SK-N-SH treated with all-trans-retinoic acid at 6 μM for 48 hours (cell line): ENCODE results near the gene VEGFC.

Experiments used
- ATAC-seq: fragments of 200-7000 bp; cut with Tn5 transposase; 3 replicates; pipeline ENCODE4 v1.9.1; 2020; ENCODE audit warnings: mild to moderate bottlenecking, moderate library complexity
- ARNTL ChIP-seq: fragments of 450-650 bp; formaldehyde crosslinking; IDR thresholded peaks from 2 replicates; pipeline ENCODE4 v1.5.0; 2020; ENCODE audit warnings: low read depth, mild to moderate bottlenecking, moderate library complexity, borderline replicate concordance
- BACH2 ChIP-seq: fragments of 250-450 bp; sonication (Bioruptor Pico); IDR thresholded peaks from 2 replicates; pipeline ENCODE4 v1.9.0; 2021; ENCODE audit warnings: mild to moderate bottlenecking, borderline replicate concordance
- CSDC2 ChIP-seq: fragments of 250-450 bp; sonication (Bioruptor Pico); IDR thresholded peaks from 2 replicates; pipeline ENCODE4 v1.5.0; 2020; ENCODE audit warnings: mild to moderate bottlenecking, moderate library complexity
- GLIS3 ChIP-seq: fragments of 250-450 bp; sonication (Bioruptor Pico); IDR thresholded peaks from 2 replicates; pipeline ENCODE4 v1.5.0; 2020; ENCODE audit warnings: mild to moderate bottlenecking, moderate library complexity
- ISL1 ChIP-seq: fragments of 250-450 bp; sonication (Bioruptor Pico); IDR thresholded peaks from 2 replicates; pipeline ENCODE4 v2.1.2; 2022; ENCODE audit warnings: mild to moderate bottlenecking, moderate library complexity
- OSR1 ChIP-seq: fragments of 250-450 bp; sonication (Bioruptor Pico); IDR thresholded peaks from 2 replicates; pipeline ENCODE4 v1.8.0; 2022; ENCODE audit warnings: moderate library complexity, mild to moderate bottlenecking, inconsistent platforms
- POU6F1 ChIP-seq: fragments of 250-450 bp; sonication (Bioruptor Pico); IDR thresholded peaks from 2 replicates; pipeline ENCODE4 v1.8.0; 2021; ENCODE audit warnings: low read depth, mild to moderate bottlenecking, moderate library complexity, borderline replicate concordance
- PPARA ChIP-seq: fragments of 250-450 bp; sonication (Bioruptor Pico); IDR thresholded peaks from 2 replicates; pipeline ENCODE4 v1.5.0; 2020; ENCODE audit warnings: mild to moderate bottlenecking, borderline replicate concordance
- RARB ChIP-seq: fragments of 250-450 bp; sonication (Bioruptor Pico); IDR thresholded peaks from 2 replicates; pipeline ENCODE4 v1.8.0; 2021; ENCODE audit warnings: mild to moderate bottlenecking, moderate library complexity
- SNAI2 ChIP-seq: fragments of 250-450 bp; sonication (Bioruptor Pico); IDR thresholded peaks from 2 replicates; pipeline ENCODE4 v1.5.0; 2020; ENCODE audit warnings: mild to moderate bottlenecking, moderate library complexity
- TCF4 ChIP-seq: fragments of 250-450 bp; sonication (Bioruptor Pico); IDR thresholded peaks from 2 replicates; pipeline ENCODE4 v1.8.0; 2021; ENCODE audit warnings: mild to moderate bottlenecking, moderate library complexity, borderline replicate concordance
- ZC3H10 ChIP-seq: fragments of 250-450 bp; sonication (Bioruptor Pico); IDR thresholded peaks from 2 replicates; pipeline ENCODE4 v1.5.1; 2021; ENCODE audit warnings: mild to moderate bottlenecking, moderate library complexity
- ZFP3 ChIP-seq: fragments of 250-450 bp; sonication (Bioruptor Pico); IDR thresholded peaks from 2 replicates; pipeline ENCODE4 v1.5.0; 2020; ENCODE audit warnings: mild to moderate bottlenecking, moderate library complexity
- ZFP30 ChIP-seq: fragments of 450-650 bp; formaldehyde crosslinking; IDR thresholded peaks from 2 replicates; pipeline ENCODE4 v1.5.0; 2022; ENCODE audit warnings: mild to moderate bottlenecking, moderate library complexity
- ZNF565 ChIP-seq: fragments of 450-650 bp; formaldehyde crosslinking; conservative IDR thresholded peaks from 2 replicates; pipeline ENCODE4 v1.5.0; 2020; ENCODE audit warnings: low read depth, mild to moderate bottlenecking, moderate library complexity
- ZNF70 ChIP-seq: fragments of 450-650 bp; formaldehyde crosslinking; IDR thresholded peaks from 2 replicates; pipeline ENCODE4 v1.5.0; 2020; ENCODE audit warnings: mild to moderate bottlenecking, moderate library complexity
- ZNF8 ChIP-seq: fragments of 450-650 bp; formaldehyde crosslinking; IDR thresholded peaks from 2 replicates; pipeline ENCODE4 v1.5.0; 2020; ENCODE audit warnings: mild to moderate bottlenecking, moderate library complexity
- TF ChIP-seq, protein P1 (sequence below): fragments of 250-450 bp; sonication (Bioruptor Pico); IDR thresholded peaks from 2 replicates; pipeline ENCODE4 v1.5.1; 2020; ENCODE audit warnings: low read depth, mild to moderate bottlenecking, moderate library complexity
- TF ChIP-seq, protein P2 (sequence below): fragments of 250-450 bp; sonication (Bioruptor Pico); IDR thresholded peaks from 2 replicates; pipeline ENCODE4 v1.8.0; 2020; ENCODE audit warnings: mild to moderate bottlenecking, moderate library complexity, borderline replicate concordance
- TF ChIP-seq, protein P3 (sequence below): fragments of 250-450 bp; sonication (Bioruptor Pico); IDR thresholded peaks from 2 replicates; pipeline ENCODE4 v1.5.1; 2021; ENCODE audit warnings: mild to moderate bottlenecking, moderate library complexity
- TF ChIP-seq, protein P4 (sequence below): fragments of 250-450 bp; sonication (Bioruptor Pico); IDR thresholded peaks from 2 replicates; pipeline ENCODE4 v1.5.0; 2020; ENCODE audit warnings: mild to moderate bottlenecking, moderate library complexity

VEGFC gene

GRCh38 chr4:176758323-176758722, 34.4 kb downstream of the VEGFC start:
- TF ChIP-seq, protein P1, sequence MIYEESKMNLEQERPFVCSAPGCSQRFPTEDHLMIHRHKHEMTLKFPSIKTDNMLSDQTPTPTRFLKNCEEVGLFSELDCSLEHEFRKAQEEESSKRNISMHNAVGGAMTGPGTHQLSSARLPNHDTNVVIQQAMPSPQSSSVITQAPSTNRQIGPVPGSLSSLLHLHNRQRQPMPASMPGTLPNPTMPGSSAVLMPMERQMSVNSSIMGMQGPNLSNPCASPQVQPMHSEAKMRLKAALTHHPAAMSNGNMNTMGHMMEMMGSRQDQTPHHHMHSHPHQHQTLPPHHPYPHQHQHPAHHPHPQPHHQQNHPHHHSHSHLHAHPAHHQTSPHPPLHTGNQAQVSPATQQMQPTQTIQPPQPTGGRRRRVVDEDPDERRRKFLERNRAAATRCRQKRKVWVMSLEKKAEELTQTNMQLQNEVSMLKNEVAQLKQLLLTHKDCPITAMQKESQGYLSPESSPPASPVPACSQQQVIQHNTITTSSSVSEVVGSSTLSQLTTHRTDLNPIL (CRISPR knock-in tag): no peak
- TF ChIP-seq ARNTL: no peak
- TF ChIP-seq BACH2 (CRISPR knock-in tag): no peak
- TF ChIP-seq ZC3H10: no peak
- TF ChIP-seq ZFP30 (CRISPR knock-in tag): no peak
- no peak for TF ChIP-seq ZNF565 (CRISPR knock-in tag)
- TF ChIP-seq, protein P2, sequence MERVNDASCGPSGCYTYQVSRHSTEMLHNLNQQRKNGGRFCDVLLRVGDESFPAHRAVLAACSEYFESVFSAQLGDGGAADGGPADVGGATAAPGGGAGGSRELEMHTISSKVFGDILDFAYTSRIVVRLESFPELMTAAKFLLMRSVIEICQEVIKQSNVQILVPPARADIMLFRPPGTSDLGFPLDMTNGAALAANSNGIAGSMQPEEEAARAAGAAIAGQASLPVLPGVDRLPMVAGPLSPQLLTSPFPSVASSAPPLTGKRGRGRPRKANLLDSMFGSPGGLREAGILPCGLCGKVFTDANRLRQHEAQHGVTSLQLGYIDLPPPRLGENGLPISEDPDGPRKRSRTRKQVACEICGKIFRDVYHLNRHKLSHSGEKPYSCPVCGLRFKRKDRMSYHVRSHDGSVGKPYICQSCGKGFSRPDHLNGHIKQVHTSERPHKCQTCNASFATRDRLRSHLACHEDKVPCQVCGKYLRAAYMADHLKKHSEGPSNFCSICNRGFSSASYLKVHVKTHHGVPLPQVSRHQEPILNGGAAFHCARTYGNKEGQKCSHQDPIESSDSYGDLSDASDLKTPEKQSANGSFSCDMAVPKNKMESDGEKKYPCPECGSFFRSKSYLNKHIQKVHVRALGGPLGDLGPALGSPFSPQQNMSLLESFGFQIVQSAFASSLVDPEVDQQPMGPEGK (CRISPR knock-in tag): no peak
- TF ChIP-seq SNAI2 (CRISPR knock-in tag): no peak
- TF ChIP-seq, protein P3, sequence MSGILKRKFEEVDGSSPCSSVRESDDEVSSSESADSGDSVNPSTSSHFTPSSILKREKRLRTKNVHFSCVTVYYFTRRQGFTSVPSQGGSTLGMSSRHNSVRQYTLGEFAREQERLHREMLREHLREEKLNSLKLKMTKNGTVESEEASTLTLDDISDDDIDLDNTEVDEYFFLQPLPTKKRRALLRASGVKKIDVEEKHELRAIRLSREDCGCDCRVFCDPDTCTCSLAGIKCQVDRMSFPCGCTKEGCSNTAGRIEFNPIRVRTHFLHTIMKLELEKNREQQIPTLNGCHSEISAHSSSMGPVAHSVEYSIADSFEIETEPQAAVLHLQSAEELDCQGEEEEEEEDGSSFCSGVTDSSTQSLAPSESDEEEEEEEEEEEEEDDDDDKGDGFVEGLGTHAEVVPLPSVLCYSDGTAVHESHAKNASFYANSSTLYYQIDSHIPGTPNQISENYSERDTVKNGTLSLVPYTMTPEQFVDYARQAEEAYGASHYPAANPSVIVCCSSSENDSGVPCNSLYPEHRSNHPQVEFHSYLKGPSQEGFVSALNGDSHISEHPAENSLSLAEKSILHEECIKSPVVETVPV (CRISPR knock-in tag): no peak
- TF ChIP-seq RARB (CRISPR knock-in tag): no peak
- TF ChIP-seq TCF4 (CRISPR knock-in tag): no peak
- TF ChIP-seq, protein P4, sequence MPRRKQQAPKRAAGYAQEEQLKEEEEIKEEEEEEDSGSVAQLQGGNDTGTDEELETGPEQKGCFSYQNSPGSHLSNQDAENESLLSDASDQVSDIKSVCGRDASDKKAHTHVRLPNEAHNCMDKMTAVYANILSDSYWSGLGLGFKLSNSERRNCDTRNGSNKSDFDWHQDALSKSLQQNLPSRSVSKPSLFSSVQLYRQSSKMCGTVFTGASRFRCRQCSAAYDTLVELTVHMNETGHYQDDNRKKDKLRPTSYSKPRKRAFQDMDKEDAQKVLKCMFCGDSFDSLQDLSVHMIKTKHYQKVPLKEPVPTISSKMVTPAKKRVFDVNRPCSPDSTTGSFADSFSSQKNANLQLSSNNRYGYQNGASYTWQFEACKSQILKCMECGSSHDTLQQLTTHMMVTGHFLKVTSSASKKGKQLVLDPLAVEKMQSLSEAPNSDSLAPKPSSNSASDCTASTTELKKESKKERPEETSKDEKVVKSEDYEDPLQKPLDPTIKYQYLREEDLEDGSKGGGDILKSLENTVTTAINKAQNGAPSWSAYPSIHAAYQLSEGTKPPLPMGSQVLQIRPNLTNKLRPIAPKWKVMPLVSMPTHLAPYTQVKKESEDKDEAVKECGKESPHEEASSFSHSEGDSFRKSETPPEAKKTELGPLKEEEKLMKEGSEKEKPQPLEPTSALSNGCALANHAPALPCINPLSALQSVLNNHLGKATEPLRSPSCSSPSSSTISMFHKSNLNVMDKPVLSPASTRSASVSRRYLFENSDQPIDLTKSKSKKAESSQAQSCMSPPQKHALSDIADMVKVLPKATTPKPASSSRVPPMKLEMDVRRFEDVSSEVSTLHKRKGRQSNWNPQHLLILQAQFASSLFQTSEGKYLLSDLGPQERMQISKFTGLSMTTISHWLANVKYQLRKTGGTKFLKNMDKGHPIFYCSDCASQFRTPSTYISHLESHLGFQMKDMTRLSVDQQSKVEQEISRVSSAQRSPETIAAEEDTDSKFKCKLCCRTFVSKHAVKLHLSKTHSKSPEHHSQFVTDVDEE (CRISPR knock-in tag): no peak
- no peak for TF ChIP-seq PPARA
- TF ChIP-seq ZNF70 (CRISPR knock-in tag): no peak
- TF ChIP-seq CSDC2 (CRISPR knock-in tag): no peak
- TF ChIP-seq ZFP3 (CRISPR knock-in tag): no peak
- TF ChIP-seq OSR1 (CRISPR knock-in tag): no peak
- TF ChIP-seq ISL1 (CRISPR knock-in tag): no peak
- TF ChIP-seq POU6F1: no peak
- no peak for TF ChIP-seq ZNF8
- no peak for ATAC-seq

- ATAC-seq: no peak
- no peak for TF ChIP-seq PPARA
- TF ChIP-seq TCF4 (CRISPR knock-in tag): no peak
These were observed 37.1 kb downstream of the VEGFC start for GRCh38 chr4:176755613-176756012.

GRCh38 chr4:176755001-176755400, 37.7 kb downstream of the VEGFC start:
- no peak for TF ChIP-seq TCF4 (CRISPR knock-in tag)
- no peak for TF ChIP-seq ZFP30 (CRISPR knock-in tag)
- no peak for TF ChIP-seq OSR1 (CRISPR knock-in tag)
- no peak for TF ChIP-seq BACH2 (CRISPR knock-in tag)
- no peak for TF ChIP-seq GLIS3 (CRISPR knock-in tag)
- TF ChIP-seq ARNTL: no peak
- TF ChIP-seq, protein P2 (CRISPR knock-in tag): no peak
- ATAC-seq: peak; percentile 5; the same call in 1 of the 3 replicates
